ENCODE measurements around the gene GRID1. TPM values are rescaled to one million over a fixed set of nuclear protein-coding genes. Genes with fewer than 3 reads are reported as not detected.

Gene GRID1
- polyA plus RNA-seq, 1 of the 3 experiments (the other 2 are of a cell fraction) = 0.13 TPM

DNA sequence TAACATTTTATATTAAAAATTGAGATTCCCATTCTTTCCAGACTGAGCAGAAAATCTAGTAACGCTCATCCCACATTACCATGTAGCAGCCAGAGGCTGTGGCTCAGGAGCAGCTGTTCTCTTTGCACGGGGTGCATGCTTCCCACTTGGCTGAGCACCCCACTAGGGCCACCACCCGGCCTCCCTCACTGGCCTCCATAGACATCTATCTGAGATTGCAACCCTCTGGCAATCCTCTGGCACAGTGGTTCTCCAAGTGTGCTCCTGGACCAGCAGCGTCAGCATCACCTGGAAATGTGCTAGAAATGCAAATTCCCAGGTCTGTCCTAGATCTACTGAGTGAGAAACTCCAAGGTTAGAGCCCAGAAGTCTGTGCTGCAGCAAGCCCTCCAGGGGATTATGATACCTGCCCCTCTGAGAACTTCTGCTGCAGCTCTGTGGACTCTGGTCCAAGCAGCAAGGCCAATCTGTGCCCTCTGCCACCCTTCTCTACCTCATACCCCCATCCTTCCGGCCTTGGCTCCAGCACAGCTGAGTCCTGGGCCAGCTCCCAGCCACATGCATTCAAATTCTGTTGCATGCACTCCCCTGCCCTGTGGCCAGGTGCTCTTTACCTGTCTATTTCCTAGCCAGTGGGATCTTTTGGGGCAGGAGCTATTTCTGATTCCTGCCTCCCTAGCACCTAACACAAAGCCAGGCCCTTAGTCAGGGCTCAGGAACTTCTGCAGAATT is 301.5 kb downstream of the GRID1 start:
- no peak overlapping the region for H2AFZ ChIP-seq (ENCODE audit: low read depth)
- no peaks in the 10 kb centered on the region for H3K27me3 ChIP-seq (ENCODE audit: insufficient read depth)
- no peak overlapping the region for H3K9ac ChIP-seq
- no peaks in the 10 kb centered on the region for H3K9me2 ChIP-seq
- H3K27ac ChIP-seq (ENCODE audit: low read depth in 2 of 2, low read length in 1 of 2) = no peak overlapping the region
- no peaks in the 10 kb centered on the region for H3F3A ChIP-seq (replicated peaks; ENCODE audit: insufficient read depth)
- H4K20me1 ChIP-seq (ENCODE audit: insufficient read depth) = no peaks in the 10 kb centered on the region
- no peaks in the 10 kb centered on the region for H3K36me3 ChIP-seq (replicated peaks in 1 of 2; ENCODE audit: control insufficient read depth in 1 of 2, insufficient read depth in 2 of 2, low read length in 1 of 2)
- no peak for DNase-seq
- CTCF ChIA-PET = interaction anchor here (1.1 kb wide), 1 partner anchor 267 kb away, joined by 3 read pairs; no protein-coding TSS in a partner anchor
- POLR2A ChIA-PET = interaction anchor here (0.7 kb wide), 1 partner anchor 193 kb away, joined by 3 read pairs; no protein-coding TSS in a partner anchor
- TF ChIP-seq TEAD4 (IDR thresholded peaks at IDR 0.05; ENCODE audit: borderline replicate concordance, insufficient read depth) (no peak), RFX5 (IDR thresholded peaks at IDR 0.05; ENCODE audit: low read length) (no peak), EP300 (IDR thresholded peaks at IDR 0.05; ENCODE audit: borderline replicate concordance in 1 of 2, low read depth in 1 of 2, low read length in 1 of 2) (no peak), JUND (IDR thresholded peaks at IDR 0.05) (no peak), GATA2 (CRISPR knock-in tag; IDR thresholded peaks at IDR 0.05) (no peak), POLR2AphosphoS5 (IDR thresholded peaks at IDR 0.05; ENCODE audit: low read depth, low read length) (no peak), NRF1 (IDR thresholded peaks at IDR 0.05; ENCODE audit: low read depth, low read length) (no peak), MXI1 (IDR thresholded peaks at IDR 0.05; ENCODE audit: low read depth, low read length) (no peak), RCOR1 (IDR thresholded peaks at IDR 0.05; ENCODE audit: low read length) (no peak)
- TF ChIP-seq, protein P1, sequence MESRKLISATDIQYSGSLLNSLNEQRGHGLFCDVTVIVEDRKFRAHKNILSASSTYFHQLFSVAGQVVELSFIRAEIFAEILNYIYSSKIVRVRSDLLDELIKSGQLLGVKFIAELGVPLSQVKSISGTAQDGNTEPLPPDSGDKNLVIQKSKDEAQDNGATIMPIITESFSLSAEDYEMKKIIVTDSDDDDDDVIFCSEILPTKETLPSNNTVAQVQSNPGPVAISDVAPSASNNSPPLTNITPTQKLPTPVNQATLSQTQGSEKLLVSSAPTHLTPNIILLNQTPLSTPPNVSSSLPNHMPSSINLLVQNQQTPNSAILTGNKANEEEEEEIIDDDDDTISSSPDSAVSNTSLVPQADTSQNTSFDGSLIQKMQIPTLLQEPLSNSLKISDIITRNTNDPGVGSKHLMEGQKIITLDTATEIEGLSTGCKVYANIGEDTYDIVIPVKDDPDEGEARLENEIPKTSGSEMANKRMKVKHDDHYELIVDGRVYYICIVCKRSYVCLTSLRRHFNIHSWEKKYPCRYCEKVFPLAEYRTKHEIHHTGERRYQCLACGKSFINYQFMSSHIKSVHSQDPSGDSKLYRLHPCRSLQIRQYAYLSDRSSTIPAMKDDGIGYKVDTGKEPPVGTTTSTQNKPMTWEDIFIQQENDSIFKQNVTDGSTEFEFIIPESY (IDR thresholded peaks at IDR 0.05; ENCODE audit: borderline replicate concordance, low read depth) = no peak
- TF ChIP-seq, protein P2, sequence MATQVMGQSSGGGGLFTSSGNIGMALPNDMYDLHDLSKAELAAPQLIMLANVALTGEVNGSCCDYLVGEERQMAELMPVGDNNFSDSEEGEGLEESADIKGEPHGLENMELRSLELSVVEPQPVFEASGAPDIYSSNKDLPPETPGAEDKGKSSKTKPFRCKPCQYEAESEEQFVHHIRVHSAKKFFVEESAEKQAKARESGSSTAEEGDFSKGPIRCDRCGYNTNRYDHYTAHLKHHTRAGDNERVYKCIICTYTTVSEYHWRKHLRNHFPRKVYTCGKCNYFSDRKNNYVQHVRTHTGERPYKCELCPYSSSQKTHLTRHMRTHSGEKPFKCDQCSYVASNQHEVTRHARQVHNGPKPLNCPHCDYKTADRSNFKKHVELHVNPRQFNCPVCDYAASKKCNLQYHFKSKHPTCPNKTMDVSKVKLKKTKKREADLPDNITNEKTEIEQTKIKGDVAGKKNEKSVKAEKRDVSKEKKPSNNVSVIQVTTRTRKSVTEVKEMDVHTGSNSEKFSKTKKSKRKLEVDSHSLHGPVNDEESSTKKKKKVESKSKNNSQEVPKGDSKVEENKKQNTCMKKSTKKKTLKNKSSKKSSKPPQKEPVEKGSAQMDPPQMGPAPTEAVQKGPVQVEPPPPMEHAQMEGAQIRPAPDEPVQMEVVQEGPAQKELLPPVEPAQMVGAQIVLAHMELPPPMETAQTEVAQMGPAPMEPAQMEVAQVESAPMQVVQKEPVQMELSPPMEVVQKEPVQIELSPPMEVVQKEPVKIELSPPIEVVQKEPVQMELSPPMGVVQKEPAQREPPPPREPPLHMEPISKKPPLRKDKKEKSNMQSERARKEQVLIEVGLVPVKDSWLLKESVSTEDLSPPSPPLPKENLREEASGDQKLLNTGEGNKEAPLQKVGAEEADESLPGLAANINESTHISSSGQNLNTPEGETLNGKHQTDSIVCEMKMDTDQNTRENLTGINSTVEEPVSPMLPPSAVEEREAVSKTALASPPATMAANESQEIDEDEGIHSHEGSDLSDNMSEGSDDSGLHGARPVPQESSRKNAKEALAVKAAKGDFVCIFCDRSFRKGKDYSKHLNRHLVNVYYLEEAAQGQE (IDR thresholded peaks at IDR 0.05; ENCODE audit: low read depth, low read length) = no peak
- TF ChIP-seq, protein P3, sequence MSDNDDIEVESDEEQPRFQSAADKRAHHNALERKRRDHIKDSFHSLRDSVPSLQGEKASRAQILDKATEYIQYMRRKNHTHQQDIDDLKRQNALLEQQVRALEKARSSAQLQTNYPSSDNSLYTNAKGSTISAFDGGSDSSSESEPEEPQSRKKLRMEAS (IDR thresholded peaks at IDR 0.05; ENCODE audit: low read depth) = no peak
- H3K4me3 ChIP-seq (ENCODE audit: low read depth in 2 of 2, low read length in 1 of 2) = no peak overlapping the region
- H3K79me2 ChIP-seq (ENCODE audit: insufficient read depth) = no peaks in the 10 kb centered on the region
- H3K4me2 ChIP-seq = no peak overlapping the region
- no peaks in the 10 kb centered on the region for H3K9me3 ChIP-seq
- 20% methylated on average over 5 of the region's 5 CpGs for WGBS (ENCODE audit: low lambda C conversion rate)
- peaks cover 0 to 1% of the 10 kb centered on the region in 2 experiments; a peak in 1 of 4 replicates for H3K4me1 ChIP-seq (ENCODE audit: control insufficient read depth in 1 of 2, insufficient read depth in 2 of 2, low read depth in 1 of 2, low read length in 1 of 2)
